Measurements from ENCODE around the gene G3BP1. TPM values are rescaled to one million over a fixed set of nuclear protein-coding genes. Genes with fewer than 3 reads are reported as not detected.

The G3BP1 gene
- total RNA-seq, 2 experiments from 2014 or later = 178 to 261 TPM

DNA sequence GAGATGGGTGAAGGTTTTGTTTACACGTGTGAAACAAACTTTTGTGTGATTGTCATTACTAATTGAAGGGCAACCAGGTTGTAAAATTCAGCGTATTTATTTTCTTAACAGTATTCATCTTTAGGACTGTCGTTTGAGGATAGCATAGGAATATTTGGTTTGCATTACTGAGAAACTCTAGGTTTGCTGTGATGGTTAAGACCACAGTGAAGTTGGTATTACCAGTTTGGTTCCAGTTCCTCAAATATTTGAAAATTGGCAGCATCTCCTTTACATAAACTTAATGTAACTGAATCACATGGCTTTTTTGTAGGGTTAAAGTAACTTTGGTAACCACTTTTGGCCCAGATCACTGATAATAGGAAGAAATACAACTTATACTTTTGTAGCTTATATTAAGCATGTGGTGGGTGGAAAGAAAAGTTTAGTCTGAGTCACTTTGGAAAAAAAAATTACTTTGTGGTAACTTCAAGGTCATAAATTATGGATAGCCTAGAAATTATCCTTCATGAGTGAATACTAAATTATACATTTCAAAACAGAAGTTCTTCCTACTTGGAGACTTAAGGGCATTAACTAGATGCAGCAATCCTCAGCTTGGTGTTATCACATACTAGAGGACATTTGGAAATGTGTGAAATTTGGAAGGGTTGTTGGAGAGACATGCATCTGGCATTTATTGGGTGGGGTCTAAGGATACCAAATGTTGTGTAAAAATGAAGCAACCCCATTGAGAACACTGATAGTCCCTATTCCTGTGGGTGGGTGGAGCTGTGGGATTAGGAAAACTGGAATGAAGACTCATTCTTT, 33.9 kb downstream of the G3BP1 start:
- no peak overlapping the region for H3K4me3 ChIP-seq (ENCODE audit: low read depth, low read length, poor library complexity, severe bottlenecking)
- intact Hi-C loops (cut with micrococcal nuclease; ENCODE audit: unreplicated experiment) = no loop called here
- BruUV-seq (replicated peaks) = no TSS peak
- no peaks in the 10 kb centered on the region for H3K9me3 ChIP-seq (ENCODE audit: low read length)
- DNase-seq (ENCODE audit: low spot score) = no peak
- ChIA-PET POLR2A (interaction anchor here (0.8 to 1.1 kb wide), 2 partner anchors 10 to 31 kb away, joined by 3 read pairs; no protein-coding TSS in a partner anchor), CTCF (ENCODE audit: unreplicated experiment) (no interaction called here)
- TF ChIP-seq EZH2phosphoT487 (IDR thresholded peaks at IDR 0.05; ENCODE audit: borderline replicate concordance, low read depth, low read length) = no peak
- TF ChIP-seq, protein P1, sequence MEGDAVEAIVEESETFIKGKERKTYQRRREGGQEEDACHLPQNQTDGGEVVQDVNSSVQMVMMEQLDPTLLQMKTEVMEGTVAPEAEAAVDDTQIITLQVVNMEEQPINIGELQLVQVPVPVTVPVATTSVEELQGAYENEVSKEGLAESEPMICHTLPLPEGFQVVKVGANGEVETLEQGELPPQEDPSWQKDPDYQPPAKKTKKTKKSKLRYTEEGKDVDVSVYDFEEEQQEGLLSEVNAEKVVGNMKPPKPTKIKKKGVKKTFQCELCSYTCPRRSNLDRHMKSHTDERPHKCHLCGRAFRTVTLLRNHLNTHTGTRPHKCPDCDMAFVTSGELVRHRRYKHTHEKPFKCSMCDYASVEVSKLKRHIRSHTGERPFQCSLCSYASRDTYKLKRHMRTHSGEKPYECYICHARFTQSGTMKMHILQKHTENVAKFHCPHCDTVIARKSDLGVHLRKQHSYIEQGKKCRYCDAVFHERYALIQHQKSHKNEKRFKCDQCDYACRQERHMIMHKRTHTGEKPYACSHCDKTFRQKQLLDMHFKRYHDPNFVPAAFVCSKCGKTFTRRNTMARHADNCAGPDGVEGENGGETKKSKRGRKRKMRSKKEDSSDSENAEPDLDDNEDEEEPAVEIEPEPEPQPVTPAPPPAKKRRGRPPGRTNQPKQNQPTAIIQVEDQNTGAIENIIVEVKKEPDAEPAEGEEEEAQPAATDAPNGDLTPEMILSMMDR (conservative IDR thresholded peaks at IDR 0.05; ENCODE audit: low read length) = no peak
- 0 out of 2 replicates have a peak, but pooled peaks cover 6% of the 10 kb centered on the region for H4K20me1 ChIP-seq (ENCODE audit: insufficient read depth, low read length)
- no peak overlapping the region for H3K27ac ChIP-seq (ENCODE audit: low read depth, low read length, poor library complexity, severe bottlenecking)
- H3K4me2 ChIP-seq (ENCODE audit: low read length) = no peak overlapping the region
- H3K36me3 ChIP-seq (ENCODE audit: insufficient read depth, low read length) = peaks cover 98% of the 10 kb centered on the region
- no peaks in the 10 kb centered on the region for H3K9me2 ChIP-seq (ENCODE audit: insufficient read depth, low read length)
- no peaks in the 10 kb centered on the region for H3K4me1 ChIP-seq (ENCODE audit: insufficient read depth, low read length, poor library complexity, severe bottlenecking)
- H2AFZ ChIP-seq (ENCODE audit: low read length) = no peak overlapping the region
- H3K79me2 ChIP-seq (ENCODE audit: insufficient read depth, low read depth, low read length) = peaks cover 13% of the 10 kb centered on the region; the same call in 1 of the 2 replicates

DNA sequence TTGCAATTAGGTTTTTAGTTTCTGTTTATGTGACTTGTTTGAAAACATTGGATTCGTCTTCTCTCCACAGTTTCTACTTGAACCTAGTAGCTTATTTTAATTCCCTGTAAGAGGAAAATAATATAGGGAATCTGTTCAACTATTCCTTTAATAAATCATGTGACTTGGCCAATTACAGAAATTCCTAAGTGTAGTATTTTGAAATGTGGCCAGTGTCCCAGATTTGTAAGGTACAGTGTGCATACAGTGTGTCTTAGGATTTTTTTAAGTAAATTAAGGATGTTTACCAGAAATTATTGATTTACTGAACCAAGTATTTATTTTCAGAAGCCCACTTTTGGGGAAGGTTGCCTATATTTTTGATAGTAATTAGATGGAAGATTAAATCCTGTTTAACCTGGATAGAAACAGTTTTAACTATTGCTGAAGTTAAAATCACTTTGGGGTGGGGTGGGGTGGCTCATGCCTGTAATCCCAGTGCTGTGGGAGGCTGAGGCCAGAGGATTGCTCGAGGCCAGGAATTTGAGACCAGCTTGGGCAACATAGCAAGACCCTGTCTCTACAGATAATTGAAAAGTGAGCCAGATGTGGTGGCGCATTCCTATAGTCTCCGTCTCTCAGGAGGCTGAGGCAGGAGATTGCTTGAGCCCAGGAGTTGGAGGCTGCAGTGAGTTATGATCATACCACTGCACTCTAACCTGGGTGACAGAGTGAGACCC, 36.9 kb downstream of the G3BP1 start:
- no peak overlapping the region for H2AFZ ChIP-seq (ENCODE audit: low read length)
- ChIA-PET CTCF (ENCODE audit: unreplicated experiment) (no interaction called here), POLR2A (no interaction called here)
- TF ChIP-seq EZH2phosphoT487 (IDR thresholded peaks at IDR 0.05; ENCODE audit: borderline replicate concordance, low read depth, low read length) = no peak
- TF ChIP-seq, protein P1 (conservative IDR thresholded peaks at IDR 0.05; ENCODE audit: low read length) = no peak
- no peak for DNase-seq (ENCODE audit: low spot score)
- H3K27ac ChIP-seq (ENCODE audit: low read depth, low read length, poor library complexity, severe bottlenecking) = no peak overlapping the region
- H3K36me3 ChIP-seq (ENCODE audit: insufficient read depth, low read length) = peaks cover 100% of the 10 kb centered on the region
- BruUV-seq (replicated peaks) = no TSS peak
- peaks cover 11% of the 10 kb centered on the region; the same call in 1 of the 2 replicates for H3K79me2 ChIP-seq (ENCODE audit: insufficient read depth, low read depth, low read length)
- no peak overlapping the region for H3K4me3 ChIP-seq (ENCODE audit: low read depth, low read length, poor library complexity, severe bottlenecking)
- H4K20me1 ChIP-seq (ENCODE audit: insufficient read depth, low read length) = 0 out of 2 replicates have a peak, but pooled peaks cover 12% of the 10 kb centered on the region
- intact Hi-C loops (cut with micrococcal nuclease; ENCODE audit: unreplicated experiment) = no loop called here
- no peaks in the 10 kb centered on the region for H3K9me3 ChIP-seq (ENCODE audit: low read length)
- no peak overlapping the region for H3K4me2 ChIP-seq (ENCODE audit: low read length)
- no peaks in the 10 kb centered on the region for H3K4me1 ChIP-seq (ENCODE audit: insufficient read depth, low read length, poor library complexity, severe bottlenecking)
- H3K9me2 ChIP-seq (ENCODE audit: insufficient read depth, low read length) = no peaks in the 10 kb centered on the region

Data from OCI-LY7 (cell line).